GM19023 (cell line): Measurements from ENCODE around the gene LATS2.
"Not testable (repeated sequence)": the region's sequence is repeated elsewhere in the genome, so short reads cannot be mapped to it uniquely, and the experiment has no call there.

Source experiments
- ATAC-seq: cut with Tn5 transposase; IDR thresholded peaks from one replicate; pipeline ENCODE4 v1.9.1; 2021; ENCODE audit warnings: mild to moderate bottlenecking, moderate library complexity; ENCODE audit not compliant: unreplicated experiment

The LATS2 gene

GRCh38 chr13:21075379-21076249 is 14.2 kb upstream of the LATS2 start:
- peak; percentile 53 for ATAC-seq

DNA sequence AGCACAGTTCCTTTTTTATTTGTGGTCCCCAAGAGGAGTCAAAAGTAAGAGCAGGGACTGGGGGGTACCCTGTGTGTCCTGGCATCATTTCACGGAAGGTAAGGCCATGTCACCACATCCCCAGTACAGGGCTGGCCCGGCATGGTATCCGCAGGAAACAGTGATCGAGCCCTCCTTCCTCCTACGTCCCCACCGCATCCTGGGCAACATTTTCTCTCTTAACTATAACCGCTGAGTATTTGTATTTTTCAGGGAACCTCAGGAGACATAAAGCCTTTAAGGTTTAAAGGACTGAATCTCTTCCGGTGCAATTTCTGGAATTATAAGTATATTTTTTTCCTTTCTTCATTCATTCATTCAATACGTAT is 13.6 kb upstream of the LATS2 start:
- no peak for ATAC-seq

- ATAC-seq = no peak
These were observed 13.2 kb upstream of the LATS2 start for GRCh38 chr13:21074546-21074945.

DNA sequence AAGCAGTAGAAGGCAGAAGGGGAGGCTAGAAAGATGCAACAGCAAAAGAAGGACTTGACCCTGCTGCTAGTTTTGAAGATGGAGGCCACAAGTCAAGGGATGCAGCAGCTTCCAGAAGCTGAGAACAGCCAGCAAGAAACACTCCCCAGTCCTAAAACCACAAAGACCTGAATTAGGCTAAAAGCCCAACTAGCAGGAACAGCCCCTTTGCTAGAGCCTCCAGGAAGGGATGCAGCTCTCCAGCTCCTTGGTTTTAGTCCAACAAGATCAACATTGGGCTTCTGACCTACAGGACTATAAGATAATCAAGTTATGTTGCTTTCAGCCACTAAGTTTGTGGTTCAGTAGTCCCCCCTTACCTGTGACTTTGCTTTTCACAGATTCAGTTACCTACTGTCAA is 10.5 kb upstream of the LATS2 start:
- no peak for ATAC-seq

DNA sequence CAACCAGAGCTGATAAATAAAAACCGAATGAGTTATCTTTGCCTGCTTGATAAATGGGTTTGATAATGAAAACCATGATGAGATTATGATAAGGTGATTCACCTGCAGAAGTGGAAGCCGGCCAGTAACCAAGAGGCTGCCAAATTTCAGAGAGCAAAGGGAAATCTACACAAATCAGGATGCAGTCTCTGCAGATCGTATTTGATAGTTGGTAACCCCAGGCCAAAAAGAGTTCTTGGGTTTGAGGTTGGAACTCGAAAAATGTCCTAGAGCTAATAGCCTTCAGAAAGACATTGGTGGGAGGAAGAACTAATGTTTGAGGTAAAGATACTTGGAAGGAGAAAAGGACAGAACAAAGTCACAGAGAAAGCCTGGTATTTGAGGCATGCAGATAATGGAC is 9.6 kb upstream of the LATS2 start:
- no peak for ATAC-seq

GRCh38 chr13:21069561-21070004 is 8.2 kb upstream of the LATS2 start:
- no peak for ATAC-seq

- no peak for ATAC-seq
These were observed 6.5 kb upstream of the LATS2 start for GRCh38 chr13:21067848-21068247.

GRCh38 chr13:21066946-21067345 is 5.6 kb upstream of the LATS2 start:
- no peak for ATAC-seq

DNA sequence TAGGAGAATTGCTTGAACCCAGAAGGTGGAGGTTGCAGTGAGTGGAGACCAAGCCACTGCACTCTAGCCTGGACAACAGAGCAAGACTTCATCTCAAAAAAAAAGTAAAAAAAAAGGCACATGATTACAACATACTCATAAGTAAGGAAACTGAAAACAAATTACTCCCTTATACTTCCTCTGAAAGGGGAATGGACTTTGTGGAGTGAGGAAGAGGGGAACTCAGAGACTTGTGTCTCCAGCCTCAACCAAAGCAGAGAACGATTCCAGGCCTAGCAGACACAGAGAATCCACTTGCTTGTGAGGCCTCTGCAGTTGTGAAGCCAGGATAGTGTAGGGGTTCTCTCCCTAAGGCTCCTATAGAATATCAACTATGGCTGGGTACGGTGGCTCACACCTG is 4.3 kb upstream of the LATS2 start:
- no peak for ATAC-seq

GRCh38 chr13:21063031-21063430 is 1.6 kb upstream of the LATS2 start:
- no peak for ATAC-seq

GRCh38 chr13:21060338-21061028 is 903 bp downstream of the LATS2 start:
- ATAC-seq = peak; percentile 29

GRCh38 chr13:21059641-21060337 is 1.6 kb downstream of the LATS2 start:
- ATAC-seq = no peak

GRCh38 chr13:21058361-21058760 is 3.0 kb downstream of the LATS2 start:
- no peak for ATAC-seq

DNA sequence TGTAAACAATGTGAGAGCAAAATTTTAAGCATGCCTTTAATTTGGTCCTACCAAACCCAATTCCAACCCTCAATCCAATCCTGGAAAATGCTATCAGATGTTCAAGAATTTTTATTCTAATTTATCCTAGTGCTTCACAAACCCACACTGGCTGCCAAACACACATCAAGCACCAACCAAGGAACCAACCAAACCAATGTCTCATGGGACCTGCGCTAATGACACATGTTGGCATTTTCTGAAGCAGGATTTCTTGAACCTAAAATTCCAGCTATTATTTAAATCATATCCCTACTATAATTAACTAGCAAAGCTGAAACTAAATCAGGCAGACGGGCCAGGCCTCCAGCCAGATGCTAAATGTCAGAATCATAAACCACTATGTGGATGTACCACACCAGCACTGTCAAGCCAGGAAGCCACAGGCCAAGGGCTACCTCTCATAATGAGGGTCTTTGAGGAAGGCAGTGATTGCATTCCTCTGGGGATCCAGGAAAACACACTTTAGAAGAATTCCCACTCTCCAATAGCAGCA is 5.8 kb downstream of the LATS2 start:
- no peak for ATAC-seq

DNA sequence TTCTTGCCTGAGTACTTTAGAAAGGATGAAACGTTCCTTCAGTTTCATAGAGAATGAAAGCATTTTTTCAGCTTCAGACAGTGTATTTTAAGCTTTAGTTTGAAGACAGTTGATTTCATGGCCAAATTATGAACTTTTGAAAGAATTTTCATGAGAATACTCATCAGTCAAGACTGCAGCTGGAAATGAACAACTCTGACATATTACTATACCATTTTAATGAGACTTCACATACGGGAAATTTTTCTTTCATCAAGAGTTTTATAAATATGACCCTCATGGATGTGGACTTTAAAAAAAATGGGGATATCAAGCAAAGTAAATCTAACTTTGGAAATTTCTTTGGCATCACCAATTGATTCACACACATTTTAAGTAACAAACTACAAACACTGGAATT is 6.4 kb downstream of the LATS2 start:
- no peak for ATAC-seq

GRCh38 chr13:21054313-21054712 is 7.1 kb downstream of the LATS2 start:
- ATAC-seq = no peak

GRCh38 chr13:21053231-21053630 is 8.2 kb downstream of the LATS2 start:
- ATAC-seq = no peak

- no peak for ATAC-seq
These were observed 9.7 kb downstream of the LATS2 start for GRCh38 chr13:21051675-21052074.

DNA sequence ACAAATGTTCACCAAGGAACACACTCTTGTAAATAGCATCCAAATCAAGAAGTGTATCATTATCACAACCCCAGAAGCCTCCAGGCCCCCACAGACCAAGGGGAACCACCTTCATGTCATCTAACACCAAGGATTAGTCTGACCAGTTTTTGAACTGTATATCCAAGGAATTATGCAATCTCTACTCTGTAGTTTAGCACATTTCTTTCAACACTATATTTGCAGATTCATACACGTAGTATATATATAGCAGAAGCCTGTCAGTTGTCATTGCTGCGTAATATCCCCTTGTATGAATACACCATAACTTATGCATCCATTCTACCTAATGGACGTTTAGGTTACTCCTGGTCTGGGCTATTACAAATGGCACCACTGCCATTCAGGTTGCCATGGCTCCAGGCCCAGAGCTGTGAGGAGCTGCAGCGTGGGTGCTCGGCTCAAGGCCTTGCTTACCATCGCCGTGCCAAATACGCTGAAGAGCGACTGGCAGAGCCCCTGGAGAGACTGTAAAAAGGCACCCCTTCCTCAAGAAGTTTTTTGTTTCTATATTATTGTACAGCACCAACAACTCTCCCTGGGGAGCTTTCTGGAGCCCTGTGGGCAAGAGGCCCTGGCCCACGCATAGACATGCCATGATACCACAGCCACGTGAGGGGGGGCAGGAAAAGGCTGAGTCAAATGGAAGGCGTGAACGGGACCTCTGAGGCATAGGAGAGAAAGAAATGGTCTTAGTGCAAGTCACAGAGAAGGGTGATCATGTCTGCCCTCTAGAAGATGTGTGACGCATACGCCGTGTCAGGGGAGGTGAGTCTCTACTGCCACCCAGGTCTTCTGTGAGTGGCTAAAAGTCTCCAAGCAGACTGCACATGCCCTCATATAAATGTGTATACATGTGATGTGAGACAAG is 10.8 kb downstream of the LATS2 start:
- no peak for ATAC-seq

DNA sequence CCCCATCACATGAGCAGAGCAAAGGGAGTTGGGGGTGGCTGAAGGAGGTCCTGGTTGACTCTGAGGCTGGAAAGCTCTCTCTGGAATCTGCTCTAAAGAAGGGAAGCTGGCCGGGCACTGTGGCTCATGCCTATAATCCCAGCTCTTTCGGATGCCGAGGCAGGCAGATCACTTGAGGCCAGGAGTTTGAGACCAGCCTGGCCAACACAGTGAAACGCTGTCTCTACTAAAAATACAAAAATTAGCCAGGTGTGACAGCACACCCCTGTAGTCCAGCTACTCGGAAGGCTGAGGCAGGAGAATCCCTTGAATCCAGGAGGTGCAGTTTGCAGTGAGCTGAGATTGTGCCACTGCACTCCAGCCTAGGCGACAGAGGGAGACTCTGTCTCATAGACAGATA is 11.7 kb downstream of the LATS2 start:
- not testable (repeated sequence) for ATAC-seq
